Hematopoietic multipotent progenitor cell treated with erythropoietin and hydrocortisone succinate and interleukin-3 and kit ligand, for 8 days (in vitro differentiated cells): ENCODE results near the gene MIGA2.

Source experiments
- DNase-seq: peaks from one replicate; pipeline ENCODE4 v3.0.0-alpha.2; 2015

The MIGA2 gene

GRCh38 chr9:129075996-129076639 lies 39.7 kb downstream of the MIGA2 start:
- DNase-seq = no peak

GRCh38 chr9:129076640-129077037 lies 40.2 kb downstream of the MIGA2 start:
- DNase-seq = no peak

- DNase-seq = no peak
These were observed 40.8 kb downstream of the MIGA2 start for GRCh38 chr9:129077236-129077635.

- no peak for DNase-seq
These were observed 42.5 kb downstream of the MIGA2 start for GRCh38 chr9:129078691-129079503.

- no peak for DNase-seq
These were observed 43.4 kb downstream of the MIGA2 start for GRCh38 chr9:129079829-129080228.

- no peak for DNase-seq
These were observed 43.8 kb downstream of the MIGA2 start for GRCh38 chr9:129080298-129080600.

GRCh38 chr9:129080601-129081387 lies 44.4 kb downstream of the MIGA2 start, which contains the start of gene DOLPP1:
Gene DOLPP1 (plus strand): TSS chr9:129081111. CDS start chr9:129081132, 21 bp downstream.
- DNase-seq = peak; percentile 99

GRCh38 chr9:129081388-129081904 lies 45.0 kb downstream of the MIGA2 start:
- DNase-seq = peak; percentile 68

- DNase-seq = no peak
These were observed 47.7 kb downstream of the MIGA2 start for GRCh38 chr9:129084087-129084486.

- no peak for DNase-seq
These were observed 52.8 kb downstream of the MIGA2 start for GRCh38 chr9:129089246-129089645.

- DNase-seq = no peak
These were observed 57.4 kb downstream of the MIGA2 start for GRCh38 chr9:129093602-129094386.

- no peak for DNase-seq
These were observed 58.2 kb downstream of the MIGA2 start for GRCh38 chr9:129094387-129095169.

- no peak for DNase-seq
These were observed 58.8 kb downstream of the MIGA2 start for GRCh38 chr9:129095170-129095667.

- DNase-seq = no peak
These were observed 59.5 kb downstream of the MIGA2 start for GRCh38 chr9:129095908-129096307.

GRCh38 chr9:129097671-129098306 lies 61.4 kb downstream of the MIGA2 start:
- DNase-seq = no peak

- DNase-seq = no peak
These were observed 61.9 kb downstream of the MIGA2 start for GRCh38 chr9:129098328-129098727.

GRCh38 chr9:129100383-129101169 lies 64.2 kb downstream of the MIGA2 start:
- no peak for DNase-seq

- DNase-seq = no peak
These were observed 64.9 kb downstream of the MIGA2 start for GRCh38 chr9:129101279-129101678.

GRCh38 chr9:129102095-129102525 lies 65.7 kb downstream of the MIGA2 start:
- no peak for DNase-seq
